ENCODE results near the gene MAGI2.

Gene MAGI2

GRCh38 chr7:78434281-78434680, 1019.2 kb downstream of the MAGI2 start:
- Histone ChIP-seq H3K79me2 (ENCODE audit: insufficient read depth, low read length) (no peaks in the 10 kb centered on the region), H4K20me1 (ENCODE audit: insufficient read depth, low read length, poor library complexity, severe bottlenecking) (no peaks in the 10 kb centered on the region), H3K4me3 (ENCODE audit: low read length, poor library complexity, severe bottlenecking) (no peak overlapping the region), H3K4me2 (ENCODE audit: low read depth, low read length, poor library complexity, severe bottlenecking) (no peak overlapping the region), H3F3A (ENCODE audit: low read depth) (no peaks in the 10 kb centered on the region), H3K9me2 (replicated peaks; ENCODE audit: low read depth, low read length) (no peaks in the 10 kb centered on the region), H2AFZ (ENCODE audit: low read length) (no peak overlapping the region), H3K27me3 (ENCODE audit: insufficient read depth, low read length, poor library complexity, severe bottlenecking) (no peaks in the 10 kb centered on the region), H3K9ac (ENCODE audit: low read depth, low read length, poor library complexity, severe bottlenecking) (no peak overlapping the region), H3K9me3 (ENCODE audit: insufficient read depth, low read depth, low read length) (no peaks in the 10 kb centered on the region), H3K4me1 (ENCODE audit: insufficient read depth, low read length, poor library complexity, severe bottlenecking) (no peaks in the 10 kb centered on the region), H3K36me3 (ENCODE audit: insufficient read depth, low read length) (no peaks in the 10 kb centered on the region)
- no peak for TF ChIP-seq EZH2phosphoT487 (IDR thresholded peaks at IDR 0.05; ENCODE audit: borderline replicate concordance)
- TF ChIP-seq CTCF (conservative IDR thresholded peaks at IDR 0.05; ENCODE audit: low read length): peak; percentile 25; the same call in 1 of the 2 replicates

- H3K4me1 ChIP-seq (ENCODE audit: insufficient read depth, low read length, poor library complexity, severe bottlenecking): no peaks in the 10 kb centered on the region
- H4K20me1 ChIP-seq (ENCODE audit: insufficient read depth, low read length, poor library complexity, severe bottlenecking): no peaks in the 10 kb centered on the region
- no peak for TF ChIP-seq CTCF (conservative IDR thresholded peaks at IDR 0.05; ENCODE audit: low read length)
- no peak for TF ChIP-seq EZH2phosphoT487 (IDR thresholded peaks at IDR 0.05; ENCODE audit: borderline replicate concordance)
- H2AFZ ChIP-seq (ENCODE audit: low read length): no peak overlapping the region
- no peaks in the 10 kb centered on the region for H3K27me3 ChIP-seq (ENCODE audit: insufficient read depth, low read length, poor library complexity, severe bottlenecking)
- H3K79me2 ChIP-seq (ENCODE audit: insufficient read depth, low read length): no peaks in the 10 kb centered on the region
- H3K9ac ChIP-seq (ENCODE audit: low read depth, low read length, poor library complexity, severe bottlenecking): no peak overlapping the region
- H3F3A ChIP-seq (ENCODE audit: low read depth): no peaks in the 10 kb centered on the region
- H3K4me2 ChIP-seq (ENCODE audit: low read depth, low read length, poor library complexity, severe bottlenecking): no peak overlapping the region
- no peaks in the 10 kb centered on the region for H3K9me3 ChIP-seq (ENCODE audit: insufficient read depth, low read depth, low read length)
- no peak overlapping the region for H3K4me3 ChIP-seq (ENCODE audit: low read length, poor library complexity, severe bottlenecking)
- no peaks in the 10 kb centered on the region for H3K9me2 ChIP-seq (replicated peaks; ENCODE audit: low read depth, low read length)
- no peaks in the 10 kb centered on the region for H3K36me3 ChIP-seq (ENCODE audit: insufficient read depth, low read length)
These were observed 1020.0 kb downstream of the MAGI2 start for GRCh38 chr7:78433421-78433820.

- Histone ChIP-seq H3K36me3 (ENCODE audit: insufficient read depth, low read length) (no peaks in the 10 kb centered on the region), H3K79me2 (ENCODE audit: insufficient read depth, low read length) (no peaks in the 10 kb centered on the region), H4K20me1 (ENCODE audit: insufficient read depth, low read length, poor library complexity, severe bottlenecking) (no peaks in the 10 kb centered on the region), H3K4me1 (ENCODE audit: insufficient read depth, low read length, poor library complexity, severe bottlenecking) (no peaks in the 10 kb centered on the region), H3K4me2 (ENCODE audit: low read depth, low read length, poor library complexity, severe bottlenecking) (no peak overlapping the region), H3K4me3 (ENCODE audit: low read length, poor library complexity, severe bottlenecking) (no peak overlapping the region), H3K27me3 (ENCODE audit: insufficient read depth, low read length, poor library complexity, severe bottlenecking) (no peaks in the 10 kb centered on the region), H3K9me3 (ENCODE audit: insufficient read depth, low read depth, low read length) (no peaks in the 10 kb centered on the region), H3K9me2 (replicated peaks; ENCODE audit: low read depth, low read length) (no peaks in the 10 kb centered on the region), H3F3A (ENCODE audit: low read depth) (no peaks in the 10 kb centered on the region), H2AFZ (ENCODE audit: low read length) (no peak overlapping the region), H3K9ac (ENCODE audit: low read depth, low read length, poor library complexity, severe bottlenecking) (no peak overlapping the region)
- TF ChIP-seq EZH2phosphoT487 (IDR thresholded peaks at IDR 0.05; ENCODE audit: borderline replicate concordance): no peak
- TF ChIP-seq CTCF (conservative IDR thresholded peaks at IDR 0.05; ENCODE audit: low read length): no peak
These were observed 1023.6 kb downstream of the MAGI2 start for GRCh38 chr7:78429878-78430277.

All from Loucy (cell line).